Heart left ventricle (tissue), 13 donors: Measurements from ENCODE around the gene STXBP6.

Experiments used
- CTCF ChIP-seq, 12 donors: fragments of 200-600 bp; sonication (generic) in 4 of 12; IDR thresholded peaks; one replicate each; pipeline versions ENCODE4 v1.5.0 to v1.8.0; 2018 to 2022; ENCODE audit warnings: antibody characterized with exemption in 12 of 12, mild to moderate bottlenecking in 5 of 12
- POLR2A ChIP-seq, 2 donors: fragments of 450-650 bp; IDR thresholded peaks; one replicate each; pipeline ENCODE4 v1.6.1; 2017; ENCODE audit warnings: antibody characterized with exemption in 2 of 2, mild to moderate bottlenecking in 2 of 2, moderate library complexity in 2 of 2
- donor health status: ischemic (EF 13 %, LVEDD 7.1; RV severe dilation, severe dysfunction).
- donor health status: DM: no; HTN: yes; CAD: no.
- donor health status: DM: no; HTN: no; CAD: no.
- donor health status: ischemic (EF 25% LVEDD 6.9; RV normal size, moderate dysfunction).
- donor health status: ischemic (EF 25% LVEDD 5.7; RV mildly dilated, moderate dysfunction).
- donor health status: ischemic (EF 35%, LVEDD 5.7; RV mildly dilated, moderate dysfunction).
- donor health status: nonischemic (EF 11% LVEDD 7.7; RV severe dilation, severe dysfunction).
- donor health status: DM: yes; HTN: yes; CAD: no.
- donor health status: PGD.
- donor health status: ischemic (EF 29% LVEDD 5.4; RV normal size, mild dysfunction).
- donor health status: nonischemic (EF 23%, LVEDD 6.1; RV moderate dilation, normal function).

DNA sequence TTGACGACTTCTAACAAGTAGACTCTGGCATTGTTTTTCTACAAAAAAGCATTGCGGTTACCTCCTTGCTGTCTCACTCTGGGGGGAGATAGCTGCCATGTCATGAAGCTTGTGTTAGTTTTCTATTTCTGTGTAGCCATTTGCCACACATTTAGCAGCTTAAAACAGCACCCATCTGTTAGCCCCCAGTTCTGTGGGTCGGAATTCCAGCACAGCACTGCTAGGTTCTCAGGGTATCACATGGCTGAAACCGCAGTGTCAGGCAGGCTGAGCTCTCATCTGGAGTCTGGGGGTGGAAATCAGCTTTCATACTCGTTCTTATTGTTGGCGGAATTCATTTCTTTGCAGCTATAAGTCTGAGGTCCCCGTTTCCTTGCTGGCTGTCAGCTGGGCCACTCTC lies 19.9 kb upstream of the STXBP6 start:
- no peak for TF ChIP-seq POLR2A (IDR thresholded peaks at IDR 0.05)
- TF ChIP-seq CTCF (IDR thresholded peaks at IDR 0.05) = no peak
